ENCODE data around the gene RPTOR.

GRCh38 chr17:80803451-80804428 lies 259.1 kb downstream of the RPTOR start:
- TF ChIP-seq CTCF (optimal IDR thresholded peaks at IDR 0.05 in 1 of 3, IDR thresholded peaks at IDR 0.05 in 1 of 3, conservative IDR thresholded peaks at IDR 0.05 in 1 of 3; ENCODE audit: extremely low read depth in 1 of 3, insufficient read depth in 2 of 3, low read length in 3 of 3) (no peak), EZH2 (IDR thresholded peaks at IDR 0.05; ENCODE audit: low read length) (no peak)

Measured in keratinocyte (primary cell).